Suppressor macrophage treated with lipopolysaccharide for 4 hours (primary cell): ENCODE data around the gene STK32C.

ENCODE experiments used
- DNase-seq: peaks from one replicate; pipeline ENCODE4 v3.0.0-alpha.2; 2020

Gene STK32C

GRCh38 chr10:132307823-132308586 lies at the start of gene STK32C:
STK32C (minus strand) TSS chr10:132307950; CDS start chr10:132307833, 117 bp downstream.
- peak; percentile 98 for DNase-seq

- no peak for DNase-seq
Measured at GRCh38 chr10:132356621-132357195, 49.0 kb upstream of the STK32C start.

- no peak for DNase-seq
Measured at GRCh38 chr10:132355754-132356153, 48.0 kb upstream of the STK32C start.

- DNase-seq: no peak
Measured at GRCh38 chr10:132355297-132355696, 47.5 kb upstream of the STK32C start.

GRCh38 chr10:132354356-132355094 lies 46.8 kb upstream of the STK32C start:
- DNase-seq: no peak

GRCh38 chr10:132353456-132354355 lies 46.0 kb upstream of the STK32C start:
- no peak for DNase-seq

- DNase-seq: peak; percentile 70
Measured at GRCh38 chr10:132352462-132353308, 44.9 kb upstream of the STK32C start.

- no peak for DNase-seq
Measured at GRCh38 chr10:132351611-132352010, 43.9 kb upstream of the STK32C start.

GRCh38 chr10:132350946-132351345 lies 43.2 kb upstream of the STK32C start:
- no peak for DNase-seq

GRCh38 chr10:132350391-132350790 lies 42.6 kb upstream of the STK32C start:
- no peak for DNase-seq

- no peak for DNase-seq
Measured at GRCh38 chr10:132349766-132350165, 42.0 kb upstream of the STK32C start.

GRCh38 chr10:132347931-132348267 lies 40.1 kb upstream of the STK32C start:
- DNase-seq: no peak

- no peak for DNase-seq
Measured at GRCh38 chr10:132347211-132347930, 39.6 kb upstream of the STK32C start.

GRCh38 chr10:132346806-132347205 lies 39.1 kb upstream of the STK32C start:
- DNase-seq: no peak

GRCh38 chr10:132345345-132345744 lies 37.6 kb upstream of the STK32C start:
- no peak for DNase-seq

- DNase-seq: no peak
Measured at GRCh38 chr10:132344386-132344785, 36.6 kb upstream of the STK32C start.

- DNase-seq: no peak
Measured at GRCh38 chr10:132342553-132342952, 34.8 kb upstream of the STK32C start.

GRCh38 chr10:132341781-132342180 lies 34.0 kb upstream of the STK32C start:
- DNase-seq: no peak

- DNase-seq: no peak
Measured at GRCh38 chr10:132341017-132341416, 33.3 kb upstream of the STK32C start.

GRCh38 chr10:132339276-132339675 lies 31.5 kb upstream of the STK32C start:
- no peak for DNase-seq

- DNase-seq: no peak
Measured at GRCh38 chr10:132338876-132339275, 31.1 kb upstream of the STK32C start.
